ENCODE data around the gene RHOG.

GRCh38 chr11:3882655-3883054, 41.9 kb upstream of the RHOG start:
- TF ChIP-seq, protein P1, sequence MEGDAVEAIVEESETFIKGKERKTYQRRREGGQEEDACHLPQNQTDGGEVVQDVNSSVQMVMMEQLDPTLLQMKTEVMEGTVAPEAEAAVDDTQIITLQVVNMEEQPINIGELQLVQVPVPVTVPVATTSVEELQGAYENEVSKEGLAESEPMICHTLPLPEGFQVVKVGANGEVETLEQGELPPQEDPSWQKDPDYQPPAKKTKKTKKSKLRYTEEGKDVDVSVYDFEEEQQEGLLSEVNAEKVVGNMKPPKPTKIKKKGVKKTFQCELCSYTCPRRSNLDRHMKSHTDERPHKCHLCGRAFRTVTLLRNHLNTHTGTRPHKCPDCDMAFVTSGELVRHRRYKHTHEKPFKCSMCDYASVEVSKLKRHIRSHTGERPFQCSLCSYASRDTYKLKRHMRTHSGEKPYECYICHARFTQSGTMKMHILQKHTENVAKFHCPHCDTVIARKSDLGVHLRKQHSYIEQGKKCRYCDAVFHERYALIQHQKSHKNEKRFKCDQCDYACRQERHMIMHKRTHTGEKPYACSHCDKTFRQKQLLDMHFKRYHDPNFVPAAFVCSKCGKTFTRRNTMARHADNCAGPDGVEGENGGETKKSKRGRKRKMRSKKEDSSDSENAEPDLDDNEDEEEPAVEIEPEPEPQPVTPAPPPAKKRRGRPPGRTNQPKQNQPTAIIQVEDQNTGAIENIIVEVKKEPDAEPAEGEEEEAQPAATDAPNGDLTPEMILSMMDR (IDR thresholded peaks at IDR 0.05): no peak
- TF ChIP-seq ESRRA (CRISPR knock-in tag; IDR thresholded peaks at IDR 0.05; ENCODE audit: borderline replicate concordance): no peak
- no peak for TF ChIP-seq ELF4 (CRISPR knock-in tag; IDR thresholded peaks at IDR 0.05; ENCODE audit: low read depth)
- TF ChIP-seq ZNF671 (CRISPR knock-in tag; IDR thresholded peaks at IDR 0.05): no peak
- TF ChIP-seq, protein P2, sequence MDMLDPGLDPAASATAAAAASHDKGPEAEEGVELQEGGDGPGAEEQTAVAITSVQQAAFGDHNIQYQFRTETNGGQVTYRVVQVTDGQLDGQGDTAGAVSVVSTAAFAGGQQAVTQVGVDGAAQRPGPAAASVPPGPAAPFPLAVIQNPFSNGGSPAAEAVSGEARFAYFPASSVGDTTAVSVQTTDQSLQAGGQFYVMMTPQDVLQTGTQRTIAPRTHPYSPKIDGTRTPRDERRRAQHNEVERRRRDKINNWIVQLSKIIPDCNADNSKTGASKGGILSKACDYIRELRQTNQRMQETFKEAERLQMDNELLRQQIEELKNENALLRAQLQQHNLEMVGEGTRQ (CRISPR knock-in tag; IDR thresholded peaks at IDR 0.05): no peak
- TF ChIP-seq RELA (CRISPR knock-in tag; IDR thresholded peaks at IDR 0.05; ENCODE audit: borderline replicate concordance): no peak
- TF ChIP-seq ZNF263 (CRISPR knock-in tag; IDR thresholded peaks at IDR 0.05; ENCODE audit: low read depth): no peak
- no peak for TF ChIP-seq NFYB (CRISPR knock-in tag; conservative IDR thresholded peaks at IDR 0.05; ENCODE audit: low read depth)
- TF ChIP-seq, protein P3, sequence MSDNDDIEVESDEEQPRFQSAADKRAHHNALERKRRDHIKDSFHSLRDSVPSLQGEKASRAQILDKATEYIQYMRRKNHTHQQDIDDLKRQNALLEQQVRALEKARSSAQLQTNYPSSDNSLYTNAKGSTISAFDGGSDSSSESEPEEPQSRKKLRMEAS (CRISPR knock-in tag; IDR thresholded peaks at IDR 0.05): no peak
- TF ChIP-seq E2F4 (CRISPR knock-in tag; IDR thresholded peaks at IDR 0.05; ENCODE audit: borderline replicate concordance, low read depth): no peak
- TF ChIP-seq KAT7 (CRISPR knock-in tag; IDR thresholded peaks at IDR 0.05; ENCODE audit: borderline replicate concordance): no peak
